GM12878 (cell line): ENCODE data around the gene BFSP1. TPM values are rescaled to one million over a fixed set of nuclear protein-coding genes. Genes with fewer than 3 reads are reported as not detected.

ENCODE experiments used
- ATAC-seq: fragments of 200-7000 bp; cut with Tn5 transposase; 3 replicates; pipeline ENCODE4 v1.9.1; 2020; ENCODE audit warnings: mild to moderate bottlenecking, moderate library complexity
- BruUV-seq: library from RNA; stranded (reverse); fragments of 400-500 nt; replicated peaks from 2 replicates; lab custom pipeline; 2021; lab: Mats Ljungman, UMichigan
- CTCF ChIA-PET: fragments of 300-600 bp; sonication (Branson Sonifier 250); formaldehyde crosslinking; extraction: SDS; loops from one replicate; lab custom pipeline; 2021; ENCODE audit warnings: inconsistent platforms; lab: Yijun Ruan, JAX
- POLR2A ChIA-PET: fragments of 350-600 bp; formaldehyde crosslinking; extraction: SDS; loops from one replicate; lab custom pipeline; 2021; ENCODE audit warnings: inconsistent platforms; lab: Charles Lee
- RAD21 ChIA-PET: fragments of 300-600 bp; sonication (Branson Sonifier 250); formaldehyde crosslinking; loops from one replicate; lab custom pipeline; 2023; ENCODE audit warnings: antibody characterized with exemption; ENCODE audit not compliant: unreplicated experiment; lab: Charles Lee
- SMC1A ChIA-PET: fragments of 300-600 bp; sonication (Branson Sonifier 250); formaldehyde crosslinking; loops from one replicate; lab custom pipeline; 2023; ENCODE audit not compliant: unreplicated experiment, uncharacterized antibody; lab: Charles Lee
- DNase-seq: peaks from one replicate; pipeline ENCODE4 v3.0.0-alpha.2; 2011; ENCODE audit warnings: low read depth, low spot score
- FAIRE-seq: peaks from 3 replicates; lab custom pipeline; 2011; peaks lifted over from hg19 to GRCh38; lab: Jason Lieb, UNC
- H2AFZ ChIP-seq: 2 replicates; pipeline ENCODE4 v1.6.0; 2011; ENCODE audit warnings: low read depth, low read length, control low read depth; ENCODE audit not compliant: control insufficient read depth
- H3K27ac ChIP-seq: 2 replicates; pipeline ENCODE4 v1.5.1; 2011; ENCODE audit warnings: control low read depth; ENCODE audit not compliant: control insufficient read depth, insufficient read depth
- H3K27me3 ChIP-seq, 2 experiments: replicated peaks in 1 of 2; 2 replicates each; pipeline versions ENCODE4 v1.6.0 to v1.6.1; 2011; ENCODE audit warnings: low read length in 1 of 2; ENCODE audit not compliant: control insufficient read depth in 2 of 2, insufficient read depth in 2 of 2
- H3K36me3 ChIP-seq, 2 experiments: 2 replicates each; pipeline ENCODE4 v1.5.1; 2011; ENCODE audit warnings: low read length in 1 of 2; ENCODE audit not compliant: control insufficient read depth in 2 of 2, insufficient read depth in 2 of 2
- H3K4me1 ChIP-seq: 2 replicates; pipeline ENCODE4 v1.6.1; 2011; ENCODE audit warnings: mild to moderate bottlenecking, low read length, moderate library complexity, mixed read lengths; ENCODE audit not compliant: control insufficient read depth, insufficient read depth
- H3K4me2 ChIP-seq: 2 replicates; pipeline ENCODE4 v1.6.0; 2011; ENCODE audit warnings: control low read depth; ENCODE audit not compliant: control insufficient read depth, insufficient read depth
- H3K4me3 ChIP-seq: fragments of 200-600 bp; sonication (generic); 2 replicates; pipeline ENCODE4 v1.5.1; 2016
- H3K79me2 ChIP-seq: 2 replicates; pipeline ENCODE4 v1.6.0; 2011; ENCODE audit warnings: low read length; ENCODE audit not compliant: control insufficient read depth, insufficient read depth
- H3K9ac ChIP-seq: 2 replicates; pipeline ENCODE4 v1.8.0; 2011; ENCODE audit warnings: low read length, control low read depth, mixed read lengths; ENCODE audit not compliant: control insufficient read depth, insufficient read depth
- H3K9me3 ChIP-seq: replicated peaks from 3 replicates; pipeline ENCODE4 v1.5.1; 2011; ENCODE audit warnings: mild to moderate bottlenecking, low read length; ENCODE audit not compliant: control insufficient read depth, insufficient read depth
- H4K20me1 ChIP-seq: 2 replicates; pipeline ENCODE4 v1.6.0; 2011; ENCODE audit not compliant: control insufficient read depth, insufficient read depth
- ATF7 ChIP-seq: fragments of 450-650 bp; IDR thresholded peaks from 2 replicates; pipeline ENCODE4 v1.6.1; 2016; ENCODE audit warnings: low read depth, mild to moderate bottlenecking
- BCLAF1 ChIP-seq: fragments of 450-650 bp; IDR thresholded peaks from 2 replicates; pipeline ENCODE4 v1.6.1; 2017; ENCODE audit warnings: antibody characterized with exemption, mild to moderate bottlenecking, moderate library complexity
- BHLHE40 ChIP-seq, 2 experiments: fragments of 450-650 bp in 1 of 2; IDR thresholded peaks; 2 replicates each; pipeline ENCODE4 v1.6.1; 2011 to 2017; ENCODE audit warnings: low read depth in 2 of 2, borderline replicate concordance in 1 of 2, improper control_type of control experiment in 1 of 2, low read length in 1 of 2, mild to moderate bottlenecking in 1 of 2
- CBFB ChIP-seq: IDR thresholded peaks from 2 replicates; pipeline ENCODE4 v1.6.1; 2016; ENCODE audit warnings: antibody characterized with exemption, low read depth
- CHD2 ChIP-seq: IDR thresholded peaks from 2 replicates; pipeline ENCODE4 v1.6.1; 2011; ENCODE audit warnings: low read depth, low read length, improper control_type of control experiment, borderline replicate concordance
- CTCF ChIP-seq, 3 experiments: IDR thresholded peaks in 2 of 3; conservative IDR thresholded peaks in 1 of 3; 2 replicates each; pipeline ENCODE4 v1.5.1; 2011; ENCODE audit warnings: low read depth in 3 of 3, low read length in 3 of 3, mild to moderate bottlenecking in 3 of 3, control low read depth in 2 of 3, moderate library complexity in 2 of 3, inconsistent platforms in 1 of 3, mixed read lengths in 1 of 3; ENCODE audit not compliant: control insufficient read depth in 2 of 3, insufficient read depth in 1 of 3; ENCODE audit errors: extremely low read depth in 1 of 3
- ELK1 ChIP-seq: IDR thresholded peaks from 2 replicates; pipeline ENCODE4 v1.6.1; 2012; ENCODE audit warnings: low read depth, low read length, improper control_type of control experiment
- FOXK2 ChIP-seq: fragments of 450-650 bp; IDR thresholded peaks from 2 replicates; pipeline ENCODE4 v1.6.1; 2017; ENCODE audit warnings: mild to moderate bottlenecking, moderate library complexity
- IKZF2 ChIP-seq, 2 experiments: fragments of 450-650 bp; IDR thresholded peaks; 2 replicates each; pipeline ENCODE4 v1.6.1; 2017; ENCODE audit warnings: mild to moderate bottlenecking in 2 of 2, moderate library complexity in 2 of 2
- IRF4 ChIP-seq: IDR thresholded peaks from 2 replicates; pipeline ENCODE4 v1.6.1; 2011; ENCODE audit warnings: low read depth, low read length
- JUND ChIP-seq: IDR thresholded peaks from 2 replicates; pipeline ENCODE4 v1.6.1; 2012; ENCODE audit warnings: low read depth, mild to moderate bottlenecking, low read length, improper control_type of control experiment, moderate library complexity
- PML ChIP-seq: IDR thresholded peaks from 2 replicates; pipeline ENCODE4 v1.6.1; 2012; ENCODE audit warnings: low read length, inconsistent platforms
- RAD21 ChIP-seq: IDR thresholded peaks from 2 replicates; pipeline ENCODE4 v1.6.1; 2011; ENCODE audit warnings: mild to moderate bottlenecking, low read depth, low read length, moderate library complexity; ENCODE audit not compliant: insufficient read depth
- SP1 ChIP-seq: IDR thresholded peaks from one replicate; pipeline ENCODE4 v1.6.1; 2011; ENCODE audit warnings: low read depth, low read length
- ZBTB4 ChIP-seq: fragments of 450-650 bp; formaldehyde crosslinking; IDR thresholded peaks from 2 replicates; pipeline ENCODE4 v1.4.0; 2022; ENCODE audit warnings: mild to moderate bottlenecking, moderate library complexity
- WGBS: methylation state at CpG from one replicate; pipeline ENCODE4 v1.1.6; 2016; ENCODE audit warnings: low lambda C conversion rate; ENCODE audit not compliant: insufficient replicate concordance, insufficient coverage; ENCODE audit errors: missing lambda C conversion rate; 5-methylcytosine and 5-hydroxymethylcytosine counted together
- in situ Hi-C: fragments of 300-500 bp; cut with MboI; formaldehyde crosslinking; loops from 9 replicates; pipeline ENCODE4 v1.14.3; 2018; ENCODE audit warnings: mixed read lengths
- intact Hi-C: fragments of 100-400 bp; cut with micrococcal nuclease; formaldehyde crosslinking; loops from one replicate; pipeline ENCODE4 v1.14.2; 2022; ENCODE audit not compliant: unreplicated experiment
- polyA plus RNA-seq, 11 experiments: library from polyadenylated mRNA; depleted of rRNA in 4 of 11; unstranded in 6 of 11; stranded (reverse) in 5 of 11; fragments of >200 nt; fragmentation: Nextera tagmentation in 4 of 11; fragmentation: Illumina TruSeq in 1 of 11; extraction: Ambion mirVana in 4 of 11; extraction: Trizol in 1 of 11; gene quantifications; 1 replicate in 1 of 11; 2 replicates in 10 of 11; pipeline versions ENCODE4 v1.2.1 to v1.2.3, GENCODE V29; 2011 to 2016; ENCODE audit warnings: inconsistent platforms in 2 of 11, missing spikeins in 2 of 11, low read depth in 1 of 11
- total RNA-seq, 4 experiments: library from RNA; depleted of rRNA in 3 of 4; stranded (reverse); fragments of >200 nt in 3 of 4; fragmentation: Illumina TruSeq in 1 of 4; extraction: Trizol in 1 of 4; gene quantifications; 2 replicates each; pipeline versions ENCODE4 v1.2.1 to v1.2.3, GENCODE V29; 2013 to 2021

The BFSP1 gene
- total and polyA plus RNA-seq, 10 of the 15 experiments (the other 5 are each of a cell fraction or from before 2014, with no cell fraction given) = 0.06 to 0.22 (median 0.11) TPM; not detected in 3

GRCh38 chr20:17579369-17580039, 48.3 kb upstream of the BFSP1 start:
- Histone ChIP-seq H3K79me2 (no peaks in the 10 kb centered on the region), H3K36me3 (no peaks in the 10 kb centered on the region), H2AFZ (no peak overlapping the region), H4K20me1 (no peaks in the 10 kb centered on the region), H3K27me3 (no peaks in the 10 kb centered on the region), H3K4me3 (no peak overlapping the region), H3K4me2 (no peak overlapping the region), H3K9me3 (no peaks in the 10 kb centered on the region), H3K4me1 (no peaks in the 10 kb centered on the region), H3K27ac (no peak overlapping the region), H3K9ac (no peak overlapping the region)
- intact Hi-C loops (no loop called here), in situ Hi-C loops (no loop called here)
- WGBS = 82% methylated on average over 4 of the region's 4 CpGs
- FAIRE-seq = no peak
- no peak for DNase-seq
- ChIA-PET RAD21 (no interaction called here), CTCF (interaction anchor here (0.6 to 2.1 kb wide), 3 partner anchors 8 to 318 kb away, joined by 3 to 14 read pairs (median 5); partner anchors contain the start of gene DSTN), POLR2A (no interaction called here), SMC1A (interaction anchor here (0.7 to 1.6 kb wide), 2 partner anchors 8 to 370 kb away, joined by 3 to 5 read pairs; no protein-coding TSS in a partner anchor)
- ATAC-seq = no peak
- no peak for TF ChIP-seq CBFB
- no peak for TF ChIP-seq IRF4
- TF ChIP-seq ZBTB4 (CRISPR knock-in tag) = no peak
- no peak for TF ChIP-seq ELK1
- TF ChIP-seq CHD2 = no peak
- no peak for TF ChIP-seq BCLAF1
- TF ChIP-seq RAD21 = no peak
- no peak for TF ChIP-seq BHLHE40 (IDR thresholded peaks at IDR 0.05; ENCODE audit: borderline replicate concordance in 1 of 2, low read depth in 2 of 2, low read length in 1 of 2)
- TF ChIP-seq SP1 = no peak
- no peak for TF ChIP-seq FOXK2
- no peak for TF ChIP-seq ATF7
- TF ChIP-seq IKZF2 (IDR thresholded peaks at IDR 0.05) = no peak
- TF ChIP-seq PML = no peak
- no peak for TF ChIP-seq JUND
- no peak for TF ChIP-seq CTCF (IDR thresholded peaks at IDR 0.05 in 2 of 3, conservative IDR thresholded peaks at IDR 0.05 in 1 of 3; ENCODE audit: control insufficient read depth in 2 of 3, extremely low read depth in 1 of 3, insufficient read depth in 1 of 3, low read depth in 3 of 3, low read length in 3 of 3)
- no TSS peak for BruUV-seq
